Left ventricle myocardium superior (tissue), 1 donor: ENCODE data around the gene IQSEC3. TPM values are rescaled to one million over a fixed set of nuclear protein-coding genes. Genes with fewer than 3 reads are reported as not detected.
A peak's percentile ranks its signal among the peaks of the same experiment; 100 is the strongest.

Source experiments
- ATAC-seq: fragments of 200-7000 bp; cut with Tn5 transposase; one replicate; pipeline ENCODE4 v1.9.1; 2020; ENCODE audit warnings: mild to moderate bottlenecking, moderate library complexity
- DNase-seq: peaks from one replicate; pipeline ENCODE4 v3.0.0-alpha.2; 2020
- intact Hi-C: fragments of 100-400 bp; cut with micrococcal nuclease; formaldehyde crosslinking; loops from one replicate; pipeline ENCODE4 v1.11.0; 2022
- total RNA-seq: library from RNA; stranded (reverse); fragmentation: NEBNext Ultra II Directional; extraction: Animal tissue kit (Norgen Biotek cat#: 25700); gene quantifications from one replicate; pipeline ENCODE4 v1.2.1, GENCODE V29; 2021
- donor health status: DM: no; HTN: yes; CAD: no; lungs with severe emphysema.

The IQSEC3 gene
- total RNA-seq, 1 donor from 2014 or later: 1.3 TPM

DNA sequence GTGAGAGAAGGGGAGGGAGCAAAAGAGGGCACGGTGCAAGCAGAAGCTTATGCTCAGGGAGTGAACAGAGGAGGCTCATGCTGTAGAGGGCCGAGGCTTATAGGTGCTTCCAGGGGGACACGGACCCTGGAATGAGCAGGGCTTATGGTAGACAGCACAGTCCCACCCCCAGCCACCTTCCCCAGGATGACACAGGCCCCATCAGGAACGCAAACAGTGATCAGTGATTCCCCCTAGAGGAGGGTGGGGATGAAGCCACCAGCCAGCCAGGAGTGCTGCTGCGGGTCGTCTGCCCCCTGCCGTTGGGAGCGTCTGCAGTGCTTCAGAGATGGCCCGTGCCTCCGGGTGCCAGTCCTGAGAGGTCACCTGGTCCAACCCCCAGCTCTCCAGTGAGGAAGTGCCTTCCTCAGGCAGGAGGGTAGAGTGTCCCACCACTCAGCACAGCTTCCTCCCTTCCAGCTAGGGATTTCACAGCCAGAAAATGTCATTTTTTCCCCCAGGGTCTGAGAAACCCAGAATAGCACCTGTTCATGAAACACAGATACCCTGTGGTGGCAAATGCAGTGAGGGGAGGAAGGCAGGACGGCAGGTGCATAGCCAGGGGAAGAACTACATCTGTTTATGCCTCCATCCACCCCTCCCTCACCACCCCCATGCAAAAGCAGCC, 86.6 kb downstream of the IQSEC3 start:
- intact Hi-C loops: no loop called here
- DNase-seq: peak; percentile 75
- ATAC-seq: peak; percentile 80

- ATAC-seq (no peak), DNase-seq (no peak)
- intact Hi-C loops: no loop called here
These were observed 87.5 kb downstream of the IQSEC3 start for GRCh38 chr12:154058-154457.

DNA sequence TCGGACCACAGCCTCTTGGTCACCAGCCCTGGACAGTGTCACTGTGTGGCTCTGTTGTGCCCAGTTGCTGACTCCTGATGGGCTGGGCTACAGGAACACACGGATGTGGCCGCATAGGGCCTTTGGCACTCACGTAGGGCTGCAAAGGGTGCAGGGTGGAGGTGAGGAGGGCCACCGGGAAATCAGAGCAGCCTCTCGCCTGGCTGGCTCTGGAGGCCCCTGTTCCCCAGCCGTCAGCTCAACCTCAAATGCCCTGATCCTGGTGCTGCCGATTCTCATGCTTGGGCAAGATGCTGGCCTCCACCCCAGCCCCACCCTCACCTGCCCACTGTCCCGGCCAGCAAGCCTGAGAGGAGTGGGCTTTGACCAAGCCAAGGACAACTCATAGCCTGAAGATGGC, 88.4 kb downstream of the IQSEC3 start:
- no peak for DNase-seq
- ATAC-seq: no peak
- intact Hi-C loops: no loop called here

GRCh38 chr12:155646-156045, 89.1 kb downstream of the IQSEC3 start:
- no peak for DNase-seq
- intact Hi-C loops: no loop called here
- ATAC-seq: no peak

- ATAC-seq: no peak
- DNase-seq: no peak
- intact Hi-C loops: no loop called here
These were observed 90.4 kb downstream of the IQSEC3 start for GRCh38 chr12:156945-157344.

- intact Hi-C loops: no loop called here
- no peak for ATAC-seq
- DNase-seq: no peak
These were observed 91.1 kb downstream of the IQSEC3 start for GRCh38 chr12:157644-158043.

DNA sequence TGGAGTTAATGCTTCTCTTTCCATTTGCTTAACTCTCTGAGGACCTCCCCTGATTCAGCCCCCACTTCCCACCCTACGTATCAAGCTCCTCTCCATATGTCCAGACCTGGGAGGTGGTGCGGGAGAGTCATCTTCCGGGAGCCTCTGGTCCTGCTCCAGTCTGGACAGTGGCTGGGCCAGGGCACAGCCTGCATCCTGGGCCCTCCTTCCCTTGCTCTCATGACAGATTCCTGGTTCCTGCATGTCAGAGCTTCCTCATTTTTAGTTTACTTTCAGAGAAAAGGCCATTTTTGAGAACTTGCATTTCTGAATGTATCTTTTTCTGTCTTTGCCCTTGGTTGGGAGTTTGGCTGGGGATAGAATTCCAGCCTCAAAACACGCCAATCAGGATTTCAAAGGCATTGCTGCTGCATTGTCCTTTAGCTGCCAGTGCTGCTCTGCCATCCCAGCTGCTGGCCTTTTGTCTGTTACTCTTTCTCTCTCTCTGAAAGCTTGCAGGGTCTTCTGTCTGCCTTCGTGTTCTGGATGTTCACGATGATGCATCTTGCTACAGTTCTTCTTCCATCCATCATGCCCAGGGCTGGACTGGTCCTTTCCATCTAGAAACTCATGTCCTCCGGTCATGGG, 92.7 kb downstream of the IQSEC3 start:
- no peak for DNase-seq
- intact Hi-C loops: no loop called here
- ATAC-seq: no peak

- intact Hi-C loops: no loop called here
- ATAC-seq (no peak), DNase-seq (no peak)
These were observed 94.3 kb downstream of the IQSEC3 start for GRCh38 chr12:160858-161257.

DNA sequence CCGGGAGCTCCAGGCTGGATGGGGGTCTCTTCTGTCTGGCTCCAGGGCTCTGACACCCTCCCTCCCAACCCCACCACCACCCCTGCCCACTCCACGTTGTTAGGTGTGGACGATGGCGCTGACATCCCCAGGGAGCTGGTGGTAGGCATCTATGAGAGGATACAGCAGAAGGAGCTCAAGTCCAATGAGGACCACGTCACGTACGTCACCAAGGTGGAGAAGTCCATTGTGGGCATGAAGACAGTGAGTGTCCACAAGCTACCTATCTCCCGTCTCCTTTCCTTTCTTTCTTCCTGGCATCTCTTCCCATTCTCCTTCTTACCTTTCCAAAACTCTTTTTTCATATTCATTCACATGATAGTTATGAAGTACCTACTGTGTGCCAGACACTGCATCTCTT, 95.3 kb downstream of the IQSEC3 start:
- DNase-seq (no peak), ATAC-seq (no peak)
- intact Hi-C loops: no loop called here

DNA sequence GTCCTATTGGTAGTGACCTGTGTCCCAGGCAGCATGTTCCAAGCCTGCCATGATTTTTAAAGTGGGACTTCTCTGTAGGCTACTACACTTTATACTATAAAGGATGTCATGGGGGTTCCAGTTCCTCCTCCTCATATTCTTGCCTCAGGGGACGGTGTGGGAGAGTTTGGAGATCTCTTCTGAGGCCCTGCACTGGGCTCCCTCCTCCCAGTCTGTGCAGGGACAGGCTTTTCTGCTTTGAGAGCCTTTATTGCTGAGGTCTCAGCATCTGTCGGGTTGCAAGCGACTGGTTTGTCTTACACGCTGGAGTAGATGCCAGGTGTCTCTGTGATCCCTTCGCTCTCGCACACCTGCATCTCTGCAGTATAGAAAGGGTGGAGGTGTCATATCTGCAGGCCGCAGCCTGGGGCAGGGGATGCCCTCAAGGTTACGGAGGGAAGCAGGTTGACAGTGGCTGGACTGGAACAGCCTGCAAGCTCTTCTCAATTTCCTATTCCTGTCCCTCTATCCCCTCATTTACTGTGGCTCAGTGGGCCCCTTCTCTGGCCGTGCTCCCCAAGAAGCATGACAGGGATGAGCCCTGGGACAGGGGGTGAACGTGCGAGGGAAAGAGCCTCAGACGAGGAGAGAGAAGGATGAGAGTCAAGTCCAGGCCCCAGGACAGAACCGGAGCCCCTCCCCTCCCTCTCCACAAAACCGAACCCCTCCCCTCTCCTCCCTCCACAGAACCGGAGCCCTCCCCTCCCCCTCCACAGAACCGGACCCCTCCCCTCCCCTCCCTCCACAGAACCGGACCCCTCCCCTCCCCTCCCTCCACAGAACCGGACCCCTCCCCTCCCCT, 96.1 kb downstream of the IQSEC3 start:
- ATAC-seq: no peak
- intact Hi-C loops: no loop called here
- DNase-seq: peak; percentile 2

GRCh38 chr12:163406-163986, 96.9 kb downstream of the IQSEC3 start:
- intact Hi-C loops: no loop called here
- ATAC-seq (no peak), DNase-seq (peak; percentile 23)

DNA sequence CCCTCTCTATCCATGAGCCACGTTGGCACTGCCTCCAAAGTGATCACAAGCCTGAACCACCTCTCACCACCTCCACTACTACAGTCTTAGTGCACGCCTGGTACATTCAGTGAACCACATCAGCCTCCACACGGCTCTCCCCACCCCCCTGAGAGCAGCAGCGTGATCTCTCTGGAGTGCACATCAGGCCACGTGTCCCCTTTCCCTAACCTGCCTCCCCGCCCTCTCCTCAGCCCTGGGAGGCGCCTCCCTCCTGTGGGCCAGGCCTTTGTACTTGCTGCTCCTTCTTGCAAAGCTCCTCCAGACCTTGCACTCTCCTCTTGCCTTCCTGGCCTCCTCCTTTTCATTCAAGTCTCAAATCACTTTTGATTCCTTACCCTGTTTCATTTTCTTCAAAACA, 97.6 kb downstream of the IQSEC3 start:
- ATAC-seq (no peak), DNase-seq (peak; percentile 4)
- intact Hi-C loops: no loop called here

- no peak for ATAC-seq
- DNase-seq: no peak
- intact Hi-C loops: no loop called here
These were observed 99.3 kb downstream of the IQSEC3 start for GRCh38 chr12:165862-166368.

DNA sequence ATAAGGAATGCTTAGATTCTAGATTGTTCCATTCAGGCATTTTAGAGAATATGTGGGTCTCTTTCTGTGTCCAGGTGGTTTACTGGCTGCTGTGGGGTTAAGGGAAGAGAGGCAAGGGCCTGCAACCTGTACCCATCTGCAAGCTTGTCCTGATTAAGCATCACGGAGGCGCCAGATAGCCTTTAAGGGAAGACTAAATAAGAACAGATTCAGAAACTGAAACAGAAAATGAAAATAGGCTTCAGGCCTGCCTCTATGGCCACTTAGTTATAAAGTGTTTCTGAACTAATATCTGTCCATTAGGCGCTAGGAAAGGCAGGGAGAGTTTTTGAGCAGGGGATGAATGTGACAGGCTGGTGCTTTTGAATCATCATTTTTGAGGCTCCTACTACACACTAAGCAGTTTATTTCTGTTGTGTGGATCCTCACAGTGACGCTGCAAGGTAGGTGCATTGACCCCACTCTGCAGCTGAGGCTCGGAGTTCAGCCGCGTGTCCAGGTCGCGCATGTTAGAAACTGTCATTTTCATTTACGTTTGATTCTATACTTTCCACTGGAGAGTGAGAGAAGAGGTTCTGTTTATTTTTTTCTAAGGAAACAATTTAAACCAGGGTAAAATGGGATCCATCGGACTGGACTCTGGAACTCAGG, 100.0 kb downstream of the IQSEC3 start:
- no peak for ATAC-seq
- no peak for DNase-seq

DNA sequence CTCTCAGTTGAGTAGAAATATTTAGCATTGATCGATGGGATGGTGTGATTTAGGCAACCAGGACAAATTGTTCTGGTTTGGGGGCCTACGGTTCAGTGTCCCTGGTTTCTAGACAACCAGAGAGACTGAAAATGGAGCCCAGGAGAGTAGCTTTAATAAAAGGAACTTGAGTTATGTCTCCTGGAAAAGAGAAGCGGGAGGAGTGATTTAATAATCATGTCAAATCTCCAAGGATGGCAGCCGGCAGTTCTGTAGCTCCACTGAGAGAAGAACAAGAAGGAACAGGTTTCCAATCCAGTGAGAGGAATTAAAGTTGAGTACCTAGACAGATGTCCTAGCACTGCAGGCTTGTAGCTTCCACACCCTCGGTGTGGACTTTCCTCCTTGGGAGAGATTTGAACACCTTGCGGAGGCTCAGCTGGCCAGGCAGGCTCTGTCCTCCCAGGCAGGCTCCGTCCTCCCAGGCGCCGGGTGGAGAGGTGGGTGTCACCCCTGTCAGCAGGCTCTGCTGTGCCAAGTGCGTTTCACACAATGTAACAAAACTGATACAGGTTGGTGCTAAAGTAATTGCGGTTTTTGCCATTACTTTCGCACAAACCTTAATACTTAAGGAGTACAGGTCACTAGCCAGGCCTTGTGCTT, 101.5 kb downstream of the IQSEC3 start:
- intact Hi-C loops: no loop called here
- DNase-seq (no peak), ATAC-seq (no peak)

More for the DNA sequence above, 100.0 kb downstream of the IQSEC3 start:
- intact Hi-C loops: no loop called here

- ATAC-seq: no peak
- intact Hi-C loops: no loop called here
- no peak for DNase-seq
These were observed 102.4 kb downstream of the IQSEC3 start for GRCh38 chr12:168763-169525.

DNA sequence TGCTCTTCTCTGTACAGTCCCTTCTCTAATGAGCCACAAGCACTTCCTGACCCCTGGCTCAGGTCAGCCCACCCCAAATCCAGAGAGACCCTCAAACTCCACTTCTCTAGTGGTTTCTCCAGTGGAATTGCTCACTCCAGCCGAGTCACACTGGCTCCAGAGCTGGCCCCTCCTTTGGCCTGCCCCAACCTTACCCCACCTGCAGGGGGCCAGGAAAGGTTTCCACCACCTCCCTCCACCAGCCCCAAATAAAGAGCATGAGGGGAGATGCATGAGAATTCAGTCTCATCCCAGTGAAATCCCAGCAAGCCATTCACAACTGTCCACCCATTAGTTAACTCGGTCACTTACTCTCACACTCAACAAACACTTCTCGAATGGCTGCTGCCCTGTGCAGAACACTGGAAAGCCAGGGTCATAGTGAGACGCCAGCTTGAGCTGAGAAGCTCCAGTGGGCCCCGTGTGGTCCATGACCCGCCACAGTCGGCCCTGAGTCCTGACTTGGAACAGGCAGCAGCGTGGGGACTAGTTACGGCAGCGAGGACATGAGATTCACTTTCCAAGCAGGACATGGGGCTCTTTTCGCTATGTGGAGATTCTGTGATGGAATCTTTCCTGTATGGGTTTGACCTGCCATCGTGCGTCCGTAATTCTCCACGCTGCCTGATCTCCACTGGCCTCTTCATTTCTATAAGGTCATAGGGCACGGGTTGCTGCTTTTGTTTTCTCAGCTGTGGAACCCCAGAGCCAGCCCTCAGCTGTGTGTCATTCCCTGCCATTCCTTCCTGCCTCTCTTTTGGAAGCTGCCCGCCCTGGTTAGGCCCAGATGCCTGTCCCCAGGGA, 103.2 kb downstream of the IQSEC3 start:
- DNase-seq: no peak

More for the DNA sequence above, 103.2 kb downstream of the IQSEC3 start:
- ATAC-seq: no peak
- intact Hi-C loops: no loop called here
